Measurements from ENCODE around the gene TPCN2. TPM values are rescaled to one million over a fixed set of nuclear protein-coding genes. Genes with fewer than 3 reads are reported as not detected.
"Not testable (repeated sequence)": the region's sequence is repeated elsewhere in the genome, so short reads cannot be mapped to it uniquely, and the experiment has no call there.

The TPCN2 gene
- total RNA-seq, 1 donor from 2014 or later = 12.6 TPM

DNA sequence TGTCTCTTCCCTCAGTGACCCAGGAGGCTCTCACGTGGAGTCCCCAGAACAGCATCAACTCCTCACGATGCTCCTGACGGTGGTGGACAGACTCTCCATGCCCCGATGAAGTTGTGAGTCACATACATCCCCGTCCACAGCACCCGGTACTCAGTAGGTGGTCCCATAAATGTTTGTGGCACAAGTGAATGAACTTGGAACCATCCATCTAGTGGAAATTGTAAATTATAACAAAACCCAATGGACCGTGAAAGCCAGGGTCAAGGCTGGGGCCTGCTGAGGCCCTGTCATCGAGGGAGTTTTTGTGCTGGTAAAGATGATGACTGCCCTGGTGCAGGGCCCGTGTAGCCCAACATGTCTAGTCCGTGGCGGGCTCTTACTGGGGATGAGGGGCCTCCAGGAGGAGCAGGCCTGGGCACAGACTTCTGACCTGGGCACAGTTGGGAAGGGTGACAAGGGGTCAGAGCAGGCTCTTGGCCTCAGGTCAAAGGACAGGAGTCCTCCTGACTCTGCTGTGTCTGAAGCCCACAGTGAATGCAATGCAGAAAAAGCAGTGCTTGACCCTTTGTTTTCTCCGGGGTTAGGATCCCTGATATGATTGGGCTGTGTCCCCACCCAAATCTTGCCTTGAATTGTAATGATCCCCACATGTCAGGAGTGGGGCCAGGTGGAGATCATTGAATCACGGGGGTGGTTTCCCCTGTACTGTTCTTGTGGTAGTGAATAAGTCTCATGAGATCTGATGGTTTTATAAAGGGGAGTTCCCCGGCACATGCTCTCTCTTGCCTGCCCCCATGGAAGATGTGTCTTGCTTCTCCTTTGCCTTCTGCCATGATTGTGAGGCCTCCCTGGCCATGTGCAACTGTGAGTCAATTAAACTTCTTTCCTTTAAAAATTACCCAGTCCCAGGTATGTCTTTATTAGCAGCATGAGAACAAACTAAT, 87.0 kb downstream of the TPCN2 start:
- H3K27ac Mint-ChIP-seq (ENCODE audit: unreplicated experiment) = no peak overlapping the region

DNA sequence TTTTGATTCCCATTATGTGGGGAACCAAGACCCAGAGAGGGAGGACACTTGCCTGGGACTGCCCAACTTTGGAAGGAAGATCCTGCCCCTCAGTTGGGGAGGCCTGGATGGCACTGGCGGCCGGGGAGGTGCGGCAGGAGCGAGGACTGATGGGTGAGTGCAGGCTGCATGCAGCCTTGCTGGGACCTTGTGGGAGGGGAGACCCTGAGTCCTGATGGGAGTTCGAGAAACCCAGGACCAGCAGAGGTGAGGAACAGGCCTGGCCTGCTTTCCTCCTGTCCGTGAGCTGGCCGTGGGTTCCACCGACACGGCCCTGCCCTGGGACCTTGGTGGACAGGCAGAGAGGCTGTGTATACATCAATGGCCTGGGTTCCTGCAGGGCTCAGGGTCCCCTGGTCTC, 87.7 kb downstream of the TPCN2 start:
- Mint-ChIP-seq H3K27ac (ENCODE audit: unreplicated experiment) (no peak overlapping the region), H3K27me3 (ENCODE audit: low read depth) (no peaks in the 10 kb centered on the region), H3K4me1 (ENCODE audit: low read depth) (peaks cover 10% of the 10 kb centered on the region), H3K9me3 (ENCODE audit: low read depth) (peaks cover 12% of the 10 kb centered on the region), H3K36me3 (ENCODE audit: low read depth) (peaks cover 8% of the 10 kb centered on the region), H3K4me3 (ENCODE audit: unreplicated experiment) (no peak overlapping the region)
- TF ChIP-seq, protein P1, sequence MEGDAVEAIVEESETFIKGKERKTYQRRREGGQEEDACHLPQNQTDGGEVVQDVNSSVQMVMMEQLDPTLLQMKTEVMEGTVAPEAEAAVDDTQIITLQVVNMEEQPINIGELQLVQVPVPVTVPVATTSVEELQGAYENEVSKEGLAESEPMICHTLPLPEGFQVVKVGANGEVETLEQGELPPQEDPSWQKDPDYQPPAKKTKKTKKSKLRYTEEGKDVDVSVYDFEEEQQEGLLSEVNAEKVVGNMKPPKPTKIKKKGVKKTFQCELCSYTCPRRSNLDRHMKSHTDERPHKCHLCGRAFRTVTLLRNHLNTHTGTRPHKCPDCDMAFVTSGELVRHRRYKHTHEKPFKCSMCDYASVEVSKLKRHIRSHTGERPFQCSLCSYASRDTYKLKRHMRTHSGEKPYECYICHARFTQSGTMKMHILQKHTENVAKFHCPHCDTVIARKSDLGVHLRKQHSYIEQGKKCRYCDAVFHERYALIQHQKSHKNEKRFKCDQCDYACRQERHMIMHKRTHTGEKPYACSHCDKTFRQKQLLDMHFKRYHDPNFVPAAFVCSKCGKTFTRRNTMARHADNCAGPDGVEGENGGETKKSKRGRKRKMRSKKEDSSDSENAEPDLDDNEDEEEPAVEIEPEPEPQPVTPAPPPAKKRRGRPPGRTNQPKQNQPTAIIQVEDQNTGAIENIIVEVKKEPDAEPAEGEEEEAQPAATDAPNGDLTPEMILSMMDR (IDR thresholded peaks at IDR 0.05) = no peak
- DNase-seq (ENCODE audit: low spot score) = no peak

More for the DNA sequence above, 87.0 kb downstream of the TPCN2 start:
- no peak overlapping the region for H3K4me3 Mint-ChIP-seq (ENCODE audit: unreplicated experiment)
- H3K27me3 Mint-ChIP-seq (ENCODE audit: low read depth) = no peaks in the 10 kb centered on the region
- peaks cover 12% of the 10 kb centered on the region for H3K9me3 Mint-ChIP-seq (ENCODE audit: low read depth)
- TF ChIP-seq, protein P1 (IDR thresholded peaks at IDR 0.05) = no peak
- peaks cover 8% of the 10 kb centered on the region for H3K36me3 Mint-ChIP-seq (ENCODE audit: low read depth)
- peaks cover 10% of the 10 kb centered on the region for H3K4me1 Mint-ChIP-seq (ENCODE audit: low read depth)
- DNase-seq (ENCODE audit: low spot score) = no peak

GRCh38 chr11:69137151-69137844, 88.6 kb downstream of the TPCN2 start:
- Mint-ChIP-seq H3K36me3 (ENCODE audit: low read depth) (peaks cover 8% of the 10 kb centered on the region), H3K4me1 (ENCODE audit: low read depth) (peaks cover 6% of the 10 kb centered on the region), H3K27me3 (ENCODE audit: low read depth) (no peaks in the 10 kb centered on the region), H3K27ac (ENCODE audit: unreplicated experiment) (no peak overlapping the region), H3K9me3 (ENCODE audit: low read depth) (peaks cover 12% of the 10 kb centered on the region), H3K4me3 (ENCODE audit: unreplicated experiment) (no peak overlapping the region)
- TF ChIP-seq, protein P1 (IDR thresholded peaks at IDR 0.05) = no peak
- no peak for DNase-seq (ENCODE audit: low spot score)

- Mint-ChIP-seq H3K4me3 (ENCODE audit: unreplicated experiment) (no peak overlapping the region), H3K36me3 (ENCODE audit: low read depth) (peaks cover 6% of the 10 kb centered on the region), H3K27ac (ENCODE audit: unreplicated experiment) (no peak overlapping the region), H3K4me1 (ENCODE audit: low read depth) (peaks cover 6% of the 10 kb centered on the region), H3K27me3 (ENCODE audit: low read depth) (no peaks in the 10 kb centered on the region), H3K9me3 (ENCODE audit: low read depth) (peaks cover 8% of the 10 kb centered on the region)
- TF ChIP-seq, protein P1 (IDR thresholded peaks at IDR 0.05) = no peak
- DNase-seq (ENCODE audit: low spot score) = no peak
Observed at GRCh38 chr11:69138265-69138664, 89.5 kb downstream of the TPCN2 start.

- not testable (repeated sequence) for H3K9me3 Mint-ChIP-seq (ENCODE audit: low read depth); DNase-seq (ENCODE audit: low spot score); H3K36me3 Mint-ChIP-seq (ENCODE audit: low read depth); H3K4me3 Mint-ChIP-seq (ENCODE audit: unreplicated experiment); H3K27me3 Mint-ChIP-seq (ENCODE audit: low read depth); H3K27ac Mint-ChIP-seq (ENCODE audit: unreplicated experiment)
- H3K4me1 Mint-ChIP-seq (ENCODE audit: low read depth) = peaks cover 15% of the 10 kb centered on the region
Observed at GRCh38 chr11:69140161-69140560, 91.4 kb downstream of the TPCN2 start.
